ENCODE results near the gene NRF1.

DNA sequence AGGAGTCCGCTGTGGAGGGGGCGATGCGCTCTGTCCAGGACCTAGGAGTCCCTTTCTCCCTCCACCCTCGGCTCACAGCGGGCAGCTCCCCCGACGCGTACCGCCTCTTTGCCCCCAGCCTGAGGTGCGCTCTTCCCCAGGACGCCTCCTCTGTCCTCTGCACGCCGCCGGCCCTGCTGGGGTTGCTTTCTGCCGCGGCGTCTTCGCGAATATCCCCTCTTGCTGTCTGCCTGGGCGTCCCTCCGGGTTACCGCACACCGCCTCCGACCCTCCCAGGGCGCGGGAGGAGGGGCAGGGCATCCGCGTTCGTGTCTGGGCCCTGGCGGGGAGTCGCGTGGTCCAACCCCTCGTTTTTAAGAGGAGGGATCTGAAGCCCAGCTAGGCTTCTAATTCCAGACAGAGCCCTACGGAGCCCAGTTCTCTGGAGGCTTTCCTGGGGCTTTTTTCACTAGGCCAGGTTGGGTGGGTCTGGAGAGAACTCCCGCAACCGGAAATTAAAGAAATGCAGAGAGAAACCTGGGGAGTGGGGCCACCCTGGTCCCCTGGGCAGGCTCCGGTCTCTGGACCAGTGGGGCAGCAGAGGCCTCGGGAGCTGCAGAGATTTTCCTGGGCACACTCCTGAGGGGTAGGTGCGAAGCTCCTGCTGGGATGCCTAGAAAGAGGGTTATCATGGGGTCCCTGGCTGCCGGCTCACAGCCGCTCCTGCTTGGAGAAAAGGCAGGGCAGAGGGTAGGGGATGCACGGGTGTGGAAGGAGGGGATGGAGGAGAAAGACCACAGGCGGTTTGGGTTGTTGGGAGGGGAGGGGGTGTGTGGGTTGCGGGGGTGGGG is 174.4 kb downstream of the NRF1 start:
- TF ChIP-seq, protein P1, sequence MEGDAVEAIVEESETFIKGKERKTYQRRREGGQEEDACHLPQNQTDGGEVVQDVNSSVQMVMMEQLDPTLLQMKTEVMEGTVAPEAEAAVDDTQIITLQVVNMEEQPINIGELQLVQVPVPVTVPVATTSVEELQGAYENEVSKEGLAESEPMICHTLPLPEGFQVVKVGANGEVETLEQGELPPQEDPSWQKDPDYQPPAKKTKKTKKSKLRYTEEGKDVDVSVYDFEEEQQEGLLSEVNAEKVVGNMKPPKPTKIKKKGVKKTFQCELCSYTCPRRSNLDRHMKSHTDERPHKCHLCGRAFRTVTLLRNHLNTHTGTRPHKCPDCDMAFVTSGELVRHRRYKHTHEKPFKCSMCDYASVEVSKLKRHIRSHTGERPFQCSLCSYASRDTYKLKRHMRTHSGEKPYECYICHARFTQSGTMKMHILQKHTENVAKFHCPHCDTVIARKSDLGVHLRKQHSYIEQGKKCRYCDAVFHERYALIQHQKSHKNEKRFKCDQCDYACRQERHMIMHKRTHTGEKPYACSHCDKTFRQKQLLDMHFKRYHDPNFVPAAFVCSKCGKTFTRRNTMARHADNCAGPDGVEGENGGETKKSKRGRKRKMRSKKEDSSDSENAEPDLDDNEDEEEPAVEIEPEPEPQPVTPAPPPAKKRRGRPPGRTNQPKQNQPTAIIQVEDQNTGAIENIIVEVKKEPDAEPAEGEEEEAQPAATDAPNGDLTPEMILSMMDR (IDR thresholded peaks at IDR 0.05) = no peak
- no peak for TF ChIP-seq POLR2A (IDR thresholded peaks at IDR 0.05)

Measured in adrenal gland (tissue), 5 donors.